MV-4-11 (cell line): ENCODE results near the gene CKS2.
"Not testable (repeated sequence)": the region's sequence is repeated elsewhere in the genome, so short reads cannot be mapped to it uniquely, and the experiment has no call there.

Source experiments
- DNase-seq: peaks from one replicate; lab custom pipeline; 2025; lab: John Stamatoyannopoulos, UW

CKS2 gene

GRCh38 chr9:89311346-89312221 lies 589 bp downstream of the CKS2 start:
- DNase-seq: no peak

- DNase-seq: peak; percentile 26
Measured at GRCh38 chr9:89312222-89312571, 1.2 kb downstream of the CKS2 start.

GRCh38 chr9:89313842-89314241 lies 2.8 kb downstream of the CKS2 start:
- DNase-seq: peak; percentile 13

- DNase-seq: no peak
Measured at GRCh38 chr9:89314955-89315354, 4.0 kb downstream of the CKS2 start.

- DNase-seq: no peak
Measured at GRCh38 chr9:89315482-89315881, 4.5 kb downstream of the CKS2 start.

GRCh38 chr9:89317282-89317681 lies 6.3 kb downstream of the CKS2 start:
- DNase-seq: peak; percentile 74

- peak; percentile 95 for DNase-seq
Measured at GRCh38 chr9:89318123-89319014, 7.4 kb downstream of the CKS2 start, which contains the start of gene SECISBP2. Gene SECISBP2, plus strand, starts transcription at chr9:89318500. Its CDS starts 77 bp downstream, at chr9:89318577.

GRCh38 chr9:89319015-89319905 lies 8.3 kb downstream of the CKS2 start:
- no peak for DNase-seq

GRCh38 chr9:89323390-89323789 lies 12.4 kb downstream of the CKS2 start:
- DNase-seq: no peak

GRCh38 chr9:89325733-89326132 lies 14.7 kb downstream of the CKS2 start:
- DNase-seq: no peak

GRCh38 chr9:89328064-89328463 lies 17.1 kb downstream of the CKS2 start:
- no peak for DNase-seq

GRCh38 chr9:89329917-89330316 lies 18.9 kb downstream of the CKS2 start:
- DNase-seq: no peak

GRCh38 chr9:89330513-89330912 lies 19.5 kb downstream of the CKS2 start:
- no peak for DNase-seq

- no peak for DNase-seq
Measured at GRCh38 chr9:89339807-89340206, 28.8 kb downstream of the CKS2 start.

- no peak for DNase-seq
Measured at GRCh38 chr9:89340332-89340731, 29.3 kb downstream of the CKS2 start.

GRCh38 chr9:89342213-89342612 lies 31.2 kb downstream of the CKS2 start:
- DNase-seq: no peak

GRCh38 chr9:89342948-89343347 lies 32.0 kb downstream of the CKS2 start:
- no peak for DNase-seq

- not testable (repeated sequence) for DNase-seq
Measured at GRCh38 chr9:89343812-89344211, 32.8 kb downstream of the CKS2 start.

- no peak for DNase-seq
Measured at GRCh38 chr9:89345476-89345875, 34.5 kb downstream of the CKS2 start.

GRCh38 chr9:89346696-89347095 lies 35.7 kb downstream of the CKS2 start:
- no peak for DNase-seq

GRCh38 chr9:89347651-89348050 lies 36.7 kb downstream of the CKS2 start:
- no peak for DNase-seq

GRCh38 chr9:89349607-89350006 lies 38.6 kb downstream of the CKS2 start:
- DNase-seq: no peak
